HUES64 (cell line): ENCODE measurements around the gene PAX1. TPM values are rescaled to one million over a fixed set of nuclear protein-coding genes. Genes with fewer than 3 reads are reported as not detected.

Source experiments
- H3K27ac ChIP-seq: 2 replicates; pipeline ENCODE4 v1.7.0; 2013; ENCODE audit warnings: low read depth, low read length, inconsistent platforms
- H3K27me3 ChIP-seq: 2 replicates; pipeline ENCODE4 v1.6.1; 2013; ENCODE audit warnings: mild to moderate bottlenecking, low read length; ENCODE audit not compliant: insufficient read depth
- H3K36me3 ChIP-seq: 2 replicates; pipeline ENCODE4 v1.6.1; 2013; ENCODE audit warnings: mild to moderate bottlenecking, low read length; ENCODE audit not compliant: insufficient read depth
- H3K4me1 ChIP-seq: 2 replicates; pipeline ENCODE4 v1.6.1; 2013; ENCODE audit warnings: mild to moderate bottlenecking, low read length, moderate library complexity; ENCODE audit not compliant: insufficient read depth
- H3K4me3 ChIP-seq: 2 replicates; pipeline ENCODE4 v1.5.1; 2013; ENCODE audit warnings: mild to moderate bottlenecking, low read length, moderate library complexity
- H3K9ac ChIP-seq: 2 replicates; pipeline ENCODE4 v1.6.1; 2013; ENCODE audit warnings: mild to moderate bottlenecking, low read depth, low read length
- H3K9me3 ChIP-seq: 2 replicates; pipeline ENCODE4 v1.6.1; 2013; ENCODE audit warnings: low read depth, low read length; ENCODE audit not compliant: insufficient read depth
- WGBS: fragments of 150-250, 120-280 bp; methylation state at CpG from one replicate; pipeline ENCODE4 v1.1.7; 2013; ENCODE audit warnings: missing lambda C conversion rate; 5-methylcytosine and 5-hydroxymethylcytosine counted together
- polyA plus RNA-seq, 2 experiments: library from polyadenylated mRNA; stranded (reverse); fragments of 50-300 nt; gene quantifications; one replicate each; pipeline ENCODE4 v1.2.3, GENCODE V29; 2013

PAX1 gene
- polyA plus RNA-seq (2013, experiment 1 of 2) = not detected
- polyA plus RNA-seq (2013, experiment 2 of 2) = not detected

DNA sequence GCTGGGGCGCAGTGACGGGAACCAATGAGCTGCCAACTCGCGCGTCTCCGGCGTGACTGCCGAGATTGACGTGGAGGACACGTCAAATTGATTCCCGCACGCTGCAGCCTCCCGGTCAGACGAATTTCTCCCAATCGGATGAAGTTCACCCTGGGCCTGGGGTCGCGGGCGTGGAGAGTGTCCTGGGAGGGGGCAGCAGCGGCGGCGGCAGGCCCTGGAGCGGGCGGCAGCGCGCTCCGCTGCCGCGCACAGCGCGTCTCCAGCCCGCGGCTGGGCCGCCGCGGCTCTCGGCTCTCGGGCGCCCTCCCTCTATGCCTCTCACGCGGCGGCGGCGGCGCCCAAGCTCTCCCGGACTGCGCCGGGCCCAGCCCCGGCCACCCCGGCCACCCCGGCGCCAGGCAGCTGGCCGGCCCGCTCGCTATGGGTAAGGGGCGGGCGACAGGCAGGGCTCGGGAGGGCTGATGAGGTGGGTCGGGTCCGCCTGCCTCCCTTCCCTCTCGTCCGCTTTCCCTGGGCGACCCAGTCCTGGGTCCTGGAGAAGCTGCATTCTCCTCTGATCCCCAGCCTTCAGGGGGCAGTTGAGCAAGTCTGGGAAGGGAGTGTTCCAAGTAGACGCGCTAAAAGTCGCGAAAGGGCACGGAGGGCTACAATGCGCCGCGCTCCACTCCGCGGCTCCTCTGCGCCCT lies at the start of gene PAX1:
PAX1 (plus strand) TSS at position 90 of the 686 bp plus-strand sequence; CDS start at position 139, 49 bp downstream.
- WGBS = 1% methylated on average over 73 of the region's 73 CpGs
- Histone ChIP-seq H3K9me3 (no peaks in the 10 kb centered on the region), H3K27ac (no peak within 1 kb of the TSS), H3K4me1 (peaks cover 25% of the 10 kb centered on the region), H3K9ac (no peak within 1 kb of the TSS), H3K36me3 (no peaks in the 10 kb centered on the region), H3K27me3 (peaks cover 100% of the 10 kb centered on the region), H3K4me3 (peak within 1 kb of the TSS; percentile 20; the same call in 1 of the 2 replicates)

DNA sequence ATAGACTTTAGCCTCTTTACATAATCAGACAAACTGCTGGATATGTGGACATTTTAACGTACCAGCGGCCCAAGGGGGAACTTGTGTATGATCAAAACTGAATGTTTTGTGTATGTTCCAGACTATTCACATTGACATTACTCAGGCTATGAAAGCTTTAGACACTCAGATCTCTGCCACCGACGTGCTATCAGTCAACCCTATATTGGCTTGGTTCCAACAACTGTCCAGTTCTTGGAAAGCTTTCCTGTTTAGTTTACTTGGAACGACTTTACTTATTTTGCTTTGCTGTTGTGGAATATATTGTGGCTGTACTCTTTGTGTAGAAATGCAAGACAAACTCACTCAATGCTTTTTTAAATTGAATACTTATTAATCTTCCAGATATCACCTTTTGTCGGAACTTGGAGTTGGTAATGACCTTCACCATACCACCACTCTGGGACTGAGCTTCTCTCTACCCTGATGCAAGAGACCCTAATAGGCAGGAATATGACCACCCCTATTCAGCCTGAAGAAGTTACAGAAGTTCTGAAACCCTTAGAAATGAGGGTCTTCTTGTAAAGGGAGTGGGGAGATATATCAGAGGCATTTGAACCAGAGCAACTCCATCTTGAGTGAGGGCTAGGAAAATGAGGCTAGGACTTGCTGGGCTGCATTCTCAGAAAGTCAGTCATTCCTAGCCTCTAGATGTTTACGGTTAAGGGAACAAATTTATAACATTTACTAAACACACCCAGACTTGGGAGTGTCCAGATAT lies 49.0 kb upstream of the PAX1 start:
- Histone ChIP-seq H3K4me3 (no peak overlapping the region), H3K9me3 (no peaks in the 10 kb centered on the region), H3K27me3 (peaks cover 4% of the 10 kb centered on the region; the same call in 1 of the 2 replicates), H3K27ac (no peak overlapping the region), H3K4me1 (no peaks in the 10 kb centered on the region), H3K9ac (no peak overlapping the region), H3K36me3 (no peaks in the 10 kb centered on the region)
- 95% methylated on average over 7 of the region's 7 CpGs for WGBS

DNA sequence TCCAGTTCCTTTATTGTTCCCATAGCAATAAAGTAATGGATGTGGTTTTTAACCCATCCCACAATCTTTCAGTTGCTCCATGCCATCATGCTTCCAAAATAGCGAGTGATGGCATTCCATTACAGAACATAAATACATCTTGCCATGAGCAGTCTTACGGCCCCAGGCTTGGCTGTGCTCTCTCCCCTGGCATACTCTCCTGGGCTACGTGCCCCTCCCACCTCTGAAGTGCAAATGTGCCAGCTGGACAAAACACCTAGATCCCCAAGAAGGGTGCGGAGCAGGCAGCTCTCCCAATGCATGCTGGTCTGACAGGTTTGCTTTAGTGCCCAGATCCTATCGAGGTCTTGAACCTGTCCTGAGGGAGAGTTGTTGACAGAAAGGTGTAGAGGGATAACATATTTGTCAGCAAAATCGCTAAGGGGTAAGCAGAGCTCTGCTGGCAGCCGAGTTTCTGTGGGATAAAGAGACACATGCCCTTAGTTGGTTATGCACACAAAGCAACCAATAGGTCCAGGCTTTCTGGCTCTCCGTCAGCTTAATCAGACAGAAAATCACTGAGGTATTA lies 43.9 kb upstream of the PAX1 start:
- Histone ChIP-seq H3K9me3 (no peaks in the 10 kb centered on the region), H3K36me3 (no peaks in the 10 kb centered on the region), H3K27me3 (peaks cover 4% of the 10 kb centered on the region; the same call in 1 of the 2 replicates), H3K4me3 (no peak overlapping the region), H3K4me1 (no peaks in the 10 kb centered on the region), H3K27ac (no peak overlapping the region), H3K9ac (no peak overlapping the region)
- WGBS = 76% methylated on average over 8 of the region's 8 CpGs

DNA sequence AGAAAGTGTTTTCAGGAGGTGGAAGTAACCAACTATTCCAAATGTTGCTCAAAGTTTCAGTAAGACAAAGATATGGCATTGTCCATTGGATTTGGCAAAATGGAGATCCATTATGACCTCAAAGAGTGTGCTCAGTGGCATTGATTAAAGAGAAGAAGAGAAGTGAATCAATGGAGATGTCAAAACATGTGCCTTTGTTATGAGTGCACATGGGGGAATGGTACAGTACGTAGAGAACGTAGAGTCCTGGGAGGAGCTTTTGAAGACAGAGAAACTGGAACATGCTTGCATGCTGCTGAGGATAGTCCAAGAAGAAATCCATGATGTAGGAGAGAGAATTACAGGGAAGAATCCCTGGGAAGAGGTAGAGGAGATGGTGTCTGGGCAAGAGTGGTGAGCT lies 42.0 kb upstream of the PAX1 start:
- 90% methylated on average over 2 of the region's 2 CpGs for WGBS
- H3K27ac ChIP-seq = no peak overlapping the region
- no peak overlapping the region for H3K9ac ChIP-seq
- no peaks in the 10 kb centered on the region for H3K4me1 ChIP-seq
- H3K27me3 ChIP-seq = no peaks in the 10 kb centered on the region; the same call in 1 of the 2 replicates
- H3K9me3 ChIP-seq = no peaks in the 10 kb centered on the region
- no peak overlapping the region for H3K4me3 ChIP-seq
- H3K36me3 ChIP-seq = no peaks in the 10 kb centered on the region

DNA sequence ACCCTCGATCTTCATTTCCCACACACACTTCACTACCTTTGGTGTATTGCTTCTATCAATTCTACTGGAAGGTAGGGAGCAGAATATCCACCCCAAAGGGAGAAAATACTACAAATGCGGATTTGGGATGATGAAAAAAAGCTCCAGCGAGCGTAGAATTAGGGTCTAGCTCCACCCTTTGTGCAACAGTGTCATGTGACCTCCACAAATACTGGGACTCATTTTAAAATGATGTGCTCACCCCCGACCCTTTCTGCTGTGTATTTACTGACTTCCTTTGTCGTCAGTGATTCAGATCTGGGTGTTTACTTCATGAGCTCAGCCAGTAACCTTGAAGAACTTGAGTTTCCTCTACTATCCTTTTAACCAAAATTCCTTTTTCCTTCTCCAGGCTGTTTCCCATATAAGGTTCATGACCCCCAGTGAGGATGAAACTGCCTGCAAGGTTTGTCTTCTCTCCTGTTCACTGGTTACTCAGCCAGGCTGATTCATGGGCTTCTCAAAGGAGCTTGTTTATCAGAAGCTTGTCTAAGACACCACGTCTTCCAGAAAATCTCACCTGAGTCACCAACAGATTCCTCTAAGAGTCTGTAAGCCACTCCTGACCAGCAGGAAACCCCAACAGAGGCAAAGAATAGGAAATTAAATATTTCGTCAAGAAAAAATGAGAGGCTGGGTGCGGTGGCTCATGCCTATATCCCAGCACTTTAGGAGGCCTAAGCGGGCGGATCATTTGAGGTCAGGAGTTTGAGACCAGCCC lies 39.6 kb upstream of the PAX1 start:
- Histone ChIP-seq H3K4me3 (no peak overlapping the region), H3K9me3 (no peaks in the 10 kb centered on the region), H3K9ac (no peak overlapping the region), H3K36me3 (no peaks in the 10 kb centered on the region), H3K27ac (no peak overlapping the region), H3K27me3 (no peaks in the 10 kb centered on the region; the same call in 1 of the 2 replicates), H3K4me1 (no peaks in the 10 kb centered on the region)
- 83% methylated on average over 11 of the region's 11 CpGs for WGBS

DNA sequence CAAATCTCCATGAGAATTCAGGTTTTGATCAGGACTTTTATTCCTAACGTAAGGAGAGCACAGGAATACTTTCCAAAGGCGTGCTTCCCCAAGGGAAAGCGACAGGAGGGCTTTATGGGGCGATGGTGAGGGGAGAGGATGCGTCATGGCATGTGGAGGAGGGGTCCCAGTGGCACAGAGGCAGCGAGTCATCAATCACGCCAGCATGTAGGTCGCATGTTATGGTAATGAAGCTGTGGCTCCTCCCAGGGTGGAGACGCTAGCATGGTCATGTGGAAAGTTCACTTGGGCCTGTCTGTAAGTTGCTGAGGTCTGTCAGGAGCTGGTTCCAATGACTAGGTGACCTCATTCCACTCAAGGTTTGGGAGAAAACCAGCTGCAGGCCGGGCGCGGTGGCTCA lies 35.3 kb upstream of the PAX1 start:
- no peaks in the 10 kb centered on the region for H3K27me3 ChIP-seq
- 89% methylated on average over 12 of the region's 12 CpGs for WGBS
- no peaks in the 10 kb centered on the region for H3K36me3 ChIP-seq
- H3K9ac ChIP-seq = no peak overlapping the region
- no peak overlapping the region for H3K4me3 ChIP-seq
- no peaks in the 10 kb centered on the region for H3K4me1 ChIP-seq
- no peak overlapping the region for H3K27ac ChIP-seq
- no peaks in the 10 kb centered on the region for H3K9me3 ChIP-seq

DNA sequence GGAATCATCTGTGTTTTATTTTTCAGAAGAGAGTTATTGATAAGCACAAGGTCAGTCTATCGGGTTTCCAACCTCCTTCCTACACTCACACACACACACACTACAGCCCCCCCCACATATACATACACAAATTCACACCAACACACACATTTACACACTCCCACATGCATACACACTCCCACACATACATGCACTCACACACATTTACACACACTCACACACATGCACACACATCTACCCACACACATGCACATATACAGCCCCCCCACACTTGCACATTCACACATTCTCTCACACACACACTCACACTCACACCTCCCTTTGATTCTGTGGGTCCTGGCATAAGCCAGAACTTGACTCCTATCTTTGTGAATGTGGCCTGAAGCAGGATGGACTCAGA lies 34.5 kb upstream of the PAX1 start:
- H3K27ac ChIP-seq = no peak overlapping the region
- H3K4me3 ChIP-seq = no peak overlapping the region
- 95% methylated on average over 1 of the region's 1 CpG for WGBS
- no peaks in the 10 kb centered on the region for H3K9me3 ChIP-seq
- H3K4me1 ChIP-seq = no peaks in the 10 kb centered on the region
- H3K9ac ChIP-seq = no peak overlapping the region
- no peaks in the 10 kb centered on the region for H3K27me3 ChIP-seq
- H3K36me3 ChIP-seq = no peaks in the 10 kb centered on the region

DNA sequence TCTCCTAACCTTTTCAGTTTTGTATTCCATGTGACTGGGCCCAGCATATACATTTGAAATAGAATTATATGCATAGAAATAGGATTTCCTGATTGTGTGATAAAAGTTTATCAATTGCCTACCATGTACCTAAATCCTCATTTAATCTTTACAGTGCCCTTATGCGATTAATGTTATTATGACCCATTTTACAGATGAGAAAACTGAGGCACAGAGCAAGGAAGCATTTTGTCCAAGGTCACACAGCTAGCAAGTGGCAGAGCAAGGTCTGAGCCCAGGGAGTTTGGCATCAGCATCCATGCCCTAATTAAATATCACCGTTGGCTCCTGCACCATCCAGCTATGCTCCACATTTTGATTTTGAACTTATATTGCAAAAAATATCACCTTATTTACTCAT lies 28.2 kb upstream of the PAX1 start:
- Histone ChIP-seq H3K36me3 (no peaks in the 10 kb centered on the region), H3K9me3 (no peaks in the 10 kb centered on the region), H3K9ac (no peak overlapping the region), H3K27me3 (peaks cover 3% of the 10 kb centered on the region), H3K27ac (no peak overlapping the region), H3K4me3 (no peak overlapping the region), H3K4me1 (no peaks in the 10 kb centered on the region)
- 99% methylated on average over 2 of the region's 2 CpGs for WGBS

DNA sequence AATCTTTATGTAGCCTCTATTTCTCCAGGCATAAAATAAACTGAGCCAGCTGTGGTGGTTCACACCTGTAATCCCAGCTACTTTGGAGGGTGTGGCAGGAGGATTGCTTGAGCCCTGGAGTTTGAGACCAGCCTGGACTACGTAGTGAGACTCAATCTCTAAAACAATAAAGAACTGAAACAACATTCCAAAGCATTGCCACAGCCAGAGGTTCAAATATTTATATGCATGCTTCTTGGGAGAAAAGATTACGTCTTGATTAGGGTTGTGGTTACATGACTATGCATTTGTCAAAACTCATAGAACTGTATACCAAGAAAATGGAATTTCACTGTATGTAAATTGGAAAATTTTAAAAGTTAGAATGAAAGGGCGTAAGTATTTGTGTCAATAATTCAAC lies 27.7 kb upstream of the PAX1 start:
- Histone ChIP-seq H3K4me1 (no peaks in the 10 kb centered on the region), H3K36me3 (no peaks in the 10 kb centered on the region), H3K27ac (no peak overlapping the region), H3K27me3 (peaks cover 3% of the 10 kb centered on the region), H3K9ac (no peak overlapping the region), H3K9me3 (no peaks in the 10 kb centered on the region), H3K4me3 (no peak overlapping the region)
- WGBS = 100% methylated on average over 2 of the region's 3 CpGs

DNA sequence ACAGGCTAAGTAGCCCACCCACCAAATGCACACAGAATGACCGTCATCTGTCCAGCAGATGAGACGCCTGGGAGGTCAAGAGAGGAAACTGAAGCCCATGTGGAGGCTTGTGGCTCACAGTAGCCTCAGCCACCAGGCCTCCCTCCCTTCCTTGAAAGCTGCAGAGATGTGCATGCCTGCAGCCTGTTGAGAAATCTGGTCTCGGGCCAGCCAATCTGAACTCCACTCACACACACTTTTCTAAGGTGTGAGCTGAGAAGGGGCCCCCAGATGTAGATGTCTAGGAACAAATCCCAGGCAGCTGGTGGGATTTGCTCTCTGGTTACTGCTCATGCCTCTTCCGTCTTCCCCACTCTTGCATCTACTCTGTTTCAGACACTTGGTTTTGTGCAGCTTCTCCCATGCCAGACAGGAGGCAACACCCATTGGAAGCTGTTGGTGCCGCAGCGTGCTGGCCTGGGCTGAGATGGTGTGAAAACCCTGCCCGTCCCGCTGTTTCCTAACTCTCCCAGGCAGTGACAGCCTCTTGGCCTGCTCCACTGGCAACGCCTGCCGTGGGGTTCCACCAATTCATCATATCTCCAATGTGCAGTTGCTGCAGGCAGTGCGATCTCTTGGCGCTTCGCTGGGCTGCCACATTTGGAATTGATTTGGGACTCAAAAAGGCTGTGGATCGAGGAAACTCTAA lies 24.1 kb upstream of the PAX1 start:
- Histone ChIP-seq H3K9me3 (no peaks in the 10 kb centered on the region), H3K27ac (no peak overlapping the region), H3K27me3 (peaks cover 3% of the 10 kb centered on the region), H3K4me1 (no peaks in the 10 kb centered on the region), H3K4me3 (no peak overlapping the region), H3K36me3 (no peaks in the 10 kb centered on the region), H3K9ac (no peak overlapping the region)
- WGBS = 93% methylated on average over 14 of the region's 14 CpGs
